Kidney epithelial cell (primary cell): ENCODE data around the gene GLDN. TPM values are rescaled to one million over a fixed set of nuclear protein-coding genes. Genes with fewer than 3 reads are reported as not detected.

Experiments used
- DNase-seq: peaks from one replicate; pipeline ENCODE4 v3.0.0-alpha.2; 2010; ENCODE audit warnings: low read depth
- H3K27me3 ChIP-seq: 2 replicates; pipeline ENCODE4 v1.6.0; 2011; ENCODE audit warnings: low read length; ENCODE audit not compliant: control insufficient read depth, insufficient read depth
- H3K36me3 ChIP-seq: 2 replicates; pipeline ENCODE4 v1.5.1; 2011; ENCODE audit warnings: low read length; ENCODE audit not compliant: control insufficient read depth, insufficient read depth
- H3K4me3 ChIP-seq: 2 replicates; pipeline ENCODE4 v1.5.1; 2011; ENCODE audit warnings: low read depth, mild to moderate bottlenecking, control low read depth, low read length
- total RNA-seq: library from RNA; depleted of rRNA; stranded (reverse); fragments of >200 nt; gene quantifications from 2 replicates; pipeline ENCODE4 v1.2.3, GENCODE V29; 2015
- TF ChIP-seq, protein P1 (sequence below): IDR thresholded peaks from 2 replicates; pipeline ENCODE4 v1.5.1; 2011; ENCODE audit warnings: mild to moderate bottlenecking, moderate library complexity, low read length, control low read depth, inconsistent platforms; ENCODE audit not compliant: insufficient read depth, poor library complexity, severe bottlenecking

The GLDN gene
- total RNA-seq, 1 donor from 2014 or later = not detected

DNA sequence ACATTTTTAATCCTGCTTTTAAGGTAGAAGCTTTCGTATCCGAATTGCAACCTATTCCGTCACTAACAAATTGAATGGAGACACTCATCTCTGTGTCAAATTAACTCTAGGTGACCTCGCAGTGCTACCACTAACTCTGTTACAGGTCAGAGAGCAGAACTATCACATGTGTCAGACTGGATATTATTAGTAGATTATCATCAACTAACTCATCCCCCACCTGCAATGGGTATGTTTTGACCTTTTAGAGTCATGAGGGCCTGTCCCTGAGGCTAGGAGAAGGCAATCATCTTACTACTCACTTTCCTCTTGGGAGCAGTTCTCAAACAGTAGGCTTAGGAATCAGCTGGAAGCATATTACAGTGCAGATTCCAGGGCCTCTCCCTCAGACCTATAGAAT lies 2.0 kb downstream of the GLDN start:
- TF ChIP-seq, protein P1, sequence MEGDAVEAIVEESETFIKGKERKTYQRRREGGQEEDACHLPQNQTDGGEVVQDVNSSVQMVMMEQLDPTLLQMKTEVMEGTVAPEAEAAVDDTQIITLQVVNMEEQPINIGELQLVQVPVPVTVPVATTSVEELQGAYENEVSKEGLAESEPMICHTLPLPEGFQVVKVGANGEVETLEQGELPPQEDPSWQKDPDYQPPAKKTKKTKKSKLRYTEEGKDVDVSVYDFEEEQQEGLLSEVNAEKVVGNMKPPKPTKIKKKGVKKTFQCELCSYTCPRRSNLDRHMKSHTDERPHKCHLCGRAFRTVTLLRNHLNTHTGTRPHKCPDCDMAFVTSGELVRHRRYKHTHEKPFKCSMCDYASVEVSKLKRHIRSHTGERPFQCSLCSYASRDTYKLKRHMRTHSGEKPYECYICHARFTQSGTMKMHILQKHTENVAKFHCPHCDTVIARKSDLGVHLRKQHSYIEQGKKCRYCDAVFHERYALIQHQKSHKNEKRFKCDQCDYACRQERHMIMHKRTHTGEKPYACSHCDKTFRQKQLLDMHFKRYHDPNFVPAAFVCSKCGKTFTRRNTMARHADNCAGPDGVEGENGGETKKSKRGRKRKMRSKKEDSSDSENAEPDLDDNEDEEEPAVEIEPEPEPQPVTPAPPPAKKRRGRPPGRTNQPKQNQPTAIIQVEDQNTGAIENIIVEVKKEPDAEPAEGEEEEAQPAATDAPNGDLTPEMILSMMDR = no peak
- no peaks in the 10 kb centered on the region for H3K36me3 ChIP-seq
- peaks cover 19% of the 10 kb centered on the region for H3K27me3 ChIP-seq
- no peak overlapping the region for H3K4me3 ChIP-seq
- DNase-seq = no peak

DNA sequence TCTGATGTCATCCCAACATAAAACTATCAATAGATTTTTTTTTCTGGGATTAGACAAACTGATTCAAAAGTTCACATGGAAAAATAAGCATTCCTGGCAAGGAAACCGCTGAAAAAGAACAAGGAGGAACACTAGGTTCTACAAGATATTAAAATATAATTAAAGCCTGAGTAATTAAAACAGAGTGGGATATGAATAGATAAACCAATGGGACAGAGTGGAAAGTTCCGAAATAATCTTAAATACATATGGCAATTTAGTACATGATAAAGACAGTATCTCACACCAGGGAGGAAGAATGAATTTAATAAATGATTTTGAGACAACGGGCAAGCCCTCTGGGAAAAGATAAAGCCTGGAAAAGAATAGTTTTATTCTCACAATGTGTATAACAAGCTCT lies 4.7 kb downstream of the GLDN start:
- no peaks in the 10 kb centered on the region for H3K36me3 ChIP-seq
- DNase-seq = no peak
- TF ChIP-seq, protein P1 = no peak
- no peak overlapping the region for H3K4me3 ChIP-seq
- H3K27me3 ChIP-seq = peaks cover 16% of the 10 kb centered on the region

DNA sequence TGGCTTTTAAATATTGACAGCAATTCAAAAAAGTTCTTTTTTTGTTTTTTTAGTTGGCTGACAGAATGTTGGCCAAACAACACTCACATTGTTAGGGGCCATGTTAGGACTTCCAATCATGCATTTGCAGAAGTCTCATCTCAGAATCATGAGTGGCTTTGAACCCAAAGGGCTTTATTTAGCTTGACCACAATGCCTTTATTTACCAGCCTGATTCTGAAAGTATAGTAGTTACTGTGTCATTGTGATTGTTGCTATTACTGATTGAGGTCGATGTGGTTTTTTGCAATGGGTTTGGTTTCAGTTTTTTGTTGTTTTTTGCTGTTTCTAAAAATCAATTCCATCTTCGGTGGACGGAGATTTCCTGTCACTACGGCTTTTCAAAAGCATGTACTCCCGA lies 7.2 kb downstream of the GLDN start:
- no peak for DNase-seq
- TF ChIP-seq, protein P1 = no peak
- no peaks in the 10 kb centered on the region for H3K27me3 ChIP-seq
- H3K4me3 ChIP-seq = no peak overlapping the region
- H3K36me3 ChIP-seq = no peaks in the 10 kb centered on the region

DNA sequence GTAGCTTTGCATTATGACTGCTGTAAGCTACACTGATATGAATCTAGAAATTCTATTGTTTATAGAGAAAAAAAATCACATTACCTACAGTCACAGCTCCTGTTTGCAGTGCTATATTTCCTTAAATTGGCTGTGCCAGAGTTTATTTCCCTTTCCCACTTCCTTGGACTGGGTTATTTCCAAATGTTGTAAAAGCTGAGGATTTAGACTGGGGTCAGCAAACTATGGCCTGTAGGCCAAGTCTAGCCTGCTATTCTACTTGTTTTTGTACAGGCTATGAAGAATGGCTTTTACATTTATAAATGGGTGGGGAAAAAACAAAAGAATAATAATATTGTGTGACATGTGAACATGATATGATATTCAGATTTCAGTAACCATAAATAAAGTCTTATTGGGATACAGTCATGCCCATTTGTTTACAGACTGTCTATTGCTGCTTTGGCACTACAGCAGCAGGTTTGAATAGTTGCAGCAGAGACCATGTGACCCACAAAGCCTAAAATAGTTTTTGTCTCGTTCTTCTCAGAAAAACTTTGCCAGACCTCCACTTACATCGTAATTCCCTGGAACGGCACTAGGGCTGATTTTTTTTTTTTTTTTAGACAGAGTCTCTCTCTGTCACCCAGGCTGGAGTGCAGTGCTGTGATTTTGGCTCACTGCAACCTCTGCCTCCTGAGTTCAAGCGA lies 7.8 kb downstream of the GLDN start:
- H3K36me3 ChIP-seq = no peaks in the 10 kb centered on the region
- H3K4me3 ChIP-seq = no peak overlapping the region
- DNase-seq = no peak
- no peaks in the 10 kb centered on the region for H3K27me3 ChIP-seq
- TF ChIP-seq, protein P1 = no peak

DNA sequence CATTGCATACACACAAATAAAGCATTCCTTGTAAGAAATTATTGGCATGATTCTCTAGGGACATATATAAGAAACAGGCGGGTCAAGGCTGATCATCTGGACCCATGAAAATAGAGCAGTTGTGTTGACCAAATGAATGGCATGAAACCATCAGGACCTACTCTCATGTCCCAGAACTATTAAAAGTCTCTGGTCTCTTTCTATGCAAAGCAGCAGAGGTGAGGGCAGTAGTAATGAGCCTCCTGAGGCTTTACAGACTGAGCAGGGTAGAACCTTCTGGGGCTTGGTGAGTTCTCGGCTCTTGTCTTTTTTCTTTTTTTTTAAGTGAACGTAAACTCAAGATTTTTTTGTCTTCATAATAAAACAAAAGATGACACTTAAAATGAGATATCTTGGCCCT lies 9.3 kb downstream of the GLDN start:
- Histone ChIP-seq H3K4me3 (no peak overlapping the region), H3K27me3 (no peaks in the 10 kb centered on the region), H3K36me3 (no peaks in the 10 kb centered on the region)
- TF ChIP-seq, protein P1 = no peak
- no peak for DNase-seq

DNA sequence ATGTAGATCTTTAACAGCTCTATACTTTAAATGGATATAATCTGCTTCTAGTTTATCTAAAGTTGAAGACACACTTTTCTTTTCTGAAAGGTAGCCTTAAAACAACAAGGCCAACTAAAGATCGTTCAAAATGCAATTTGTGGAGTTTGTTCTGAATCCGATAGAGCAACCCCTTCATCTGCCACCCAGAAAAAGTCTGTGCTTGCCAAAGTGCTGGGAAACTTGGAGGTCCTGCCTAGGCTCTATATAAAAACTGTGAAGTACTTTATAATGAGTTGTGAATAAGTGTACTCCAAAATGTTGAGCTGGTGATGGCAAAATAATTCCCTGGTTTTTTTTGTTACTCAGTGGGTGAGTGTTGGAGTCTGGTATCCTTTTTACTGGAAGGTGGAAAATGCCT lies 12.5 kb downstream of the GLDN start:
- TF ChIP-seq, protein P1 = no peak
- Histone ChIP-seq H3K36me3 (no peaks in the 10 kb centered on the region), H3K27me3 (no peaks in the 10 kb centered on the region), H3K4me3 (no peak overlapping the region)
- DNase-seq = no peak
